A673 (cell line): ENCODE data around the gene RMND1. TPM values are rescaled to one million over a fixed set of nuclear protein-coding genes. Genes with fewer than 3 reads are reported as not detected.

ENCODE experiments used
- BruUV-seq: library from RNA; stranded (reverse); fragments of 400-500 nt; replicated peaks from 2 replicates; lab custom pipeline; 2021; lab: Mats Ljungman, UMichigan
- CTCF ChIA-PET: fragments of 300-600 bp; sonication (Branson Sonifier 250); formaldehyde crosslinking; loops from one replicate; lab custom pipeline; 2022; ENCODE audit warnings: antibody characterized with exemption; lab: Charles Lee
- POLR2A ChIA-PET: fragments of 300-600 bp; sonication (Branson Sonifier 250); formaldehyde crosslinking; loops from one replicate; lab custom pipeline; 2022; ENCODE audit warnings: antibody characterized with exemption; ENCODE audit not compliant: low non-redundant PET; lab: Charles Lee
- DNase-seq: peaks from one replicate; pipeline ENCODE4 v3.0.0-alpha.2; 2015; ENCODE audit warnings: low spot score
- H3K27ac ChIP-seq: fragments of 200-600 bp; sonication (generic); 2 replicates; pipeline ENCODE4 v1.5.1; 2016; ENCODE audit warnings: mixed run types, low read depth, mild to moderate bottlenecking, mixed read lengths, antibody characterized with exemption, low read length; ENCODE audit not compliant: poor library complexity, severe bottlenecking
- H3K27me3 ChIP-seq: fragments of 200-600 bp; sonication (generic); replicated peaks from 2 replicates; pipeline ENCODE4 v1.6.1; 2017; ENCODE audit warnings: mixed run types, low read depth, mild to moderate bottlenecking, mixed read lengths, antibody characterized with exemption, low read length; ENCODE audit not compliant: insufficient read depth, poor library complexity
- H3K36me3 ChIP-seq: fragments of 200-600 bp; sonication (generic); 2 replicates; pipeline ENCODE4 v1.6.1; 2016; ENCODE audit warnings: mixed run types, mild to moderate bottlenecking, mixed read lengths, antibody characterized with exemption, low read length; ENCODE audit not compliant: insufficient read depth, poor library complexity, severe bottlenecking
- H3K4me1 ChIP-seq: fragments of 200-600 bp; sonication (generic); 2 replicates; pipeline ENCODE4 v1.6.1; 2017; ENCODE audit warnings: mixed run types, mild to moderate bottlenecking, mixed read lengths, antibody characterized with exemption, low read length; ENCODE audit not compliant: insufficient read depth, poor library complexity, severe bottlenecking
- H3K4me3 ChIP-seq: fragments of 200-600 bp; sonication (generic); 2 replicates; pipeline ENCODE4 v1.5.1; 2016; ENCODE audit warnings: low read depth, mixed run types, mild to moderate bottlenecking, mixed read lengths, low read length; ENCODE audit not compliant: poor library complexity, severe bottlenecking
- H3K9me3 ChIP-seq: fragments of 200-600 bp; sonication (generic); 2 replicates; pipeline ENCODE4 v1.6.1; 2016; ENCODE audit warnings: mixed run types, low read depth, mild to moderate bottlenecking, mixed read lengths, antibody characterized with exemption, low read length; ENCODE audit not compliant: poor library complexity, severe bottlenecking
- EZH2 ChIP-seq: fragments of 200-600 bp; sonication (generic); IDR thresholded peaks from 2 replicates; pipeline ENCODE4 v1.6.1; 2017; ENCODE audit warnings: borderline replicate concordance, low read depth, mild to moderate bottlenecking, mixed read lengths, antibody characterized with exemption, low read length; ENCODE audit not compliant: poor library complexity, severe bottlenecking
- intact Hi-C: fragments of 100-400 bp; cut with micrococcal nuclease; formaldehyde crosslinking; loops from one replicate; pipeline ENCODE4 v1.10.0; 2022; ENCODE audit not compliant: unreplicated experiment
- total RNA-seq: library from RNA; stranded (reverse); gene quantifications from 2 replicates; pipeline ENCODE4 v1.2.3, GENCODE V29; 2021
- TF ChIP-seq, protein P1 (sequence below): fragments of 300-800, 200-600 bp; sonication (generic); conservative IDR thresholded peaks from 2 replicates; pipeline ENCODE4 v1.5.1; 2017; ENCODE audit warnings: low read depth, mild to moderate bottlenecking, antibody characterized with exemption, low read length, moderate library complexity, mixed read lengths

The RMND1 gene
- total RNA-seq, 1 experiment from 2014 or later, result 25.6 TPM

DNA sequence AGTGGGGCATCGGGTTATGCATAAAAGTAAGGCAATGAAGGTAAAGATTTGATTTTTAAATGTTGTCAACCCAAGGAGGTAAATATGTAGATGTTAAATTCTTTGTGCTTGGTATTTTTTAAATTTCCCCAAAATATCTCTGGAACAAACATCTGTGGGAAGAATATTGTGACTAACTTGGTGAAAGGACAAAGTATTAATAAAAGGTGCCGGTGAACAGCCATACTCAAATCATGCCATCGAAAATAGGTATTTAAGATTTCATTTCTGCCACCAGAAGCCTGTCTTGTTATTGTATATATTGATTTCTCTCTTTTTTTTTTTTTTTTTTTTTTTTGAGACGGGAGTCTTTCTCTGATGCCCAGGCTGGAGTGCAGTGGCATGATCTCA lies 48.0 kb downstream of the RMND1 start:
- intact Hi-C loops, result no loop called here
- no peak overlapping the region for H3K4me3 ChIP-seq
- DNase-seq, result no peak
- H3K27me3 ChIP-seq, result no peaks in the 10 kb centered on the region
- no peaks in the 10 kb centered on the region for H3K4me1 ChIP-seq
- TF ChIP-seq, protein P1, sequence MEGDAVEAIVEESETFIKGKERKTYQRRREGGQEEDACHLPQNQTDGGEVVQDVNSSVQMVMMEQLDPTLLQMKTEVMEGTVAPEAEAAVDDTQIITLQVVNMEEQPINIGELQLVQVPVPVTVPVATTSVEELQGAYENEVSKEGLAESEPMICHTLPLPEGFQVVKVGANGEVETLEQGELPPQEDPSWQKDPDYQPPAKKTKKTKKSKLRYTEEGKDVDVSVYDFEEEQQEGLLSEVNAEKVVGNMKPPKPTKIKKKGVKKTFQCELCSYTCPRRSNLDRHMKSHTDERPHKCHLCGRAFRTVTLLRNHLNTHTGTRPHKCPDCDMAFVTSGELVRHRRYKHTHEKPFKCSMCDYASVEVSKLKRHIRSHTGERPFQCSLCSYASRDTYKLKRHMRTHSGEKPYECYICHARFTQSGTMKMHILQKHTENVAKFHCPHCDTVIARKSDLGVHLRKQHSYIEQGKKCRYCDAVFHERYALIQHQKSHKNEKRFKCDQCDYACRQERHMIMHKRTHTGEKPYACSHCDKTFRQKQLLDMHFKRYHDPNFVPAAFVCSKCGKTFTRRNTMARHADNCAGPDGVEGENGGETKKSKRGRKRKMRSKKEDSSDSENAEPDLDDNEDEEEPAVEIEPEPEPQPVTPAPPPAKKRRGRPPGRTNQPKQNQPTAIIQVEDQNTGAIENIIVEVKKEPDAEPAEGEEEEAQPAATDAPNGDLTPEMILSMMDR, result no peak
- no peak for TF ChIP-seq EZH2
- peaks cover 44% of the 10 kb centered on the region for H3K36me3 ChIP-seq
- H3K9me3 ChIP-seq, result no peaks in the 10 kb centered on the region
- H3K27ac ChIP-seq, result no peak overlapping the region
- BruUV-seq, result no TSS peak
- ChIA-PET CTCF (no interaction called here), POLR2A (no interaction called here)

DNA sequence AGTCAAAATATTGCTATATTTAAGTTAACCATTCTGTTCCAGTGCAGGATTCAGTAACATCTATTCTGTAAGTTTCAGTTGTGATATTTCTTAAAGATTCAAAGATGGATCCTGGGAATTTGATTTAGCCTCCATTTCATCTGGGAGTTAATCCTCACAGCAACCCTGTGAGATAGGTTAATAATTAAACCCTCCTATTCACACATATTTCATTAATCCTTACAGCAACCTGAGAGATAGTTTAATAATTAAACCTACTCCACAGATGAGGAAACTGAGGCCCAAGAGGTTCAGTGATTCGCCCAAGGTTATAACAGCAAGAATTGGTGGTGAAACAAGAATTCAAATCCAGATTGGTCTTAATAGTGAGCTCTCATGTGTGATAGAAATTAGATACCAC lies 49.7 kb downstream of the RMND1 start:
- H3K27ac ChIP-seq, result no peak overlapping the region
- POLR2A ChIA-PET, result no interaction called here
- BruUV-seq, result no TSS peak

GRCh38 chr6:151400473-151400872 lies 51.5 kb downstream of the RMND1 start:
- POLR2A ChIA-PET, result no interaction called here
- CTCF ChIA-PET, result no interaction called here
- TF ChIP-seq EZH2, result no peak
- TF ChIP-seq, protein P1, result no peak
- DNase-seq, result no peak
- Histone ChIP-seq H3K27me3 (no peaks in the 10 kb centered on the region), H3K9me3 (no peaks in the 10 kb centered on the region), H3K27ac (no peak overlapping the region), H3K36me3 (peaks cover 40% of the 10 kb centered on the region), H3K4me1 (peaks cover under 1% of the 10 kb centered on the region), H3K4me3 (no peak overlapping the region)
- intact Hi-C loops, result no loop called here
- BruUV-seq, result no TSS peak

More for the DNA sequence above, 49.7 kb downstream of the RMND1 start:
- no peaks in the 10 kb centered on the region for H3K9me3 ChIP-seq
- no peaks in the 10 kb centered on the region for H3K4me1 ChIP-seq
- no peaks in the 10 kb centered on the region for H3K27me3 ChIP-seq
- peaks cover 40% of the 10 kb centered on the region for H3K36me3 ChIP-seq
- H3K4me3 ChIP-seq, result no peak overlapping the region
- intact Hi-C loops, result no loop called here
- DNase-seq, result no peak
- CTCF ChIA-PET, result no interaction called here
- TF ChIP-seq EZH2, result no peak
- TF ChIP-seq, protein P1, result no peak
